ENCODE results near the gene GPX2.

GPX2 gene

GRCh38 chr14:64944041-64944440 is 1.5 kb upstream of the GPX2 start:
- Histone ChIP-seq H3K23ac (ENCODE audit: low read length) (no peak overlapping the region), H2AK5ac (ENCODE audit: low read length) (no peak overlapping the region), H3K14ac (ENCODE audit: low read length) (no peak overlapping the region), H3K36me3 (ENCODE audit: control insufficient read depth in 1 of 2, insufficient read depth in 2 of 2, low read length in 2 of 2) (peaks cover 21 to 23% of the 10 kb centered on the region in 2 experiments), H3K9ac (ENCODE audit: low read length) (no peak overlapping the region), H4K8ac (ENCODE audit: low read depth, low read length) (no peak overlapping the region), H2BK120ac (ENCODE audit: insufficient read depth, low read length, poor library complexity) (no peak overlapping the region), H3K4ac (ENCODE audit: low read depth, low read length) (no peak overlapping the region), H4K91ac (ENCODE audit: low read depth, low read length) (no peak overlapping the region), H3K18ac (ENCODE audit: low read length) (no peak overlapping the region), H2AFZ (ENCODE audit: insufficient read depth, low read length, poor library complexity) (no peak overlapping the region), H3K4me3 (ENCODE audit: low read depth, low read length) (no peak overlapping the region), H2BK5ac (ENCODE audit: low read depth, low read length, poor library complexity) (no peak overlapping the region), H3K79me2 (ENCODE audit: control insufficient read depth, insufficient read depth, low read length, poor library complexity) (no peaks in the 10 kb centered on the region), H3K27me3 (ENCODE audit: insufficient read depth, low read length) (no peaks in the 10 kb centered on the region), H4K12ac (ENCODE audit: low read depth, low read length) (no peak overlapping the region), H3K4me1 (ENCODE audit: control insufficient read depth in 1 of 2, insufficient read depth in 2 of 2, low read length in 2 of 2) (peaks cover 0 to 5% of the 10 kb centered on the region in 2 experiments), H3K27ac (ENCODE audit: low read depth, low read length) (no peak overlapping the region), H3K79me1 (ENCODE audit: low read length) (no peaks in the 10 kb centered on the region), H3K9me3 (ENCODE audit: insufficient read depth, low read depth, low read length) (no peaks in the 10 kb centered on the region), H2BK12ac (ENCODE audit: low read length) (no peak overlapping the region), H3K4me2 (ENCODE audit: low read length) (no peak overlapping the region)
- no peak for DNase-seq
- WGBS (ENCODE audit: extremely low coverage, insufficient coverage, insufficient read length): no CpG with 5 or more reads among the region's 2 CpGs

DNA sequence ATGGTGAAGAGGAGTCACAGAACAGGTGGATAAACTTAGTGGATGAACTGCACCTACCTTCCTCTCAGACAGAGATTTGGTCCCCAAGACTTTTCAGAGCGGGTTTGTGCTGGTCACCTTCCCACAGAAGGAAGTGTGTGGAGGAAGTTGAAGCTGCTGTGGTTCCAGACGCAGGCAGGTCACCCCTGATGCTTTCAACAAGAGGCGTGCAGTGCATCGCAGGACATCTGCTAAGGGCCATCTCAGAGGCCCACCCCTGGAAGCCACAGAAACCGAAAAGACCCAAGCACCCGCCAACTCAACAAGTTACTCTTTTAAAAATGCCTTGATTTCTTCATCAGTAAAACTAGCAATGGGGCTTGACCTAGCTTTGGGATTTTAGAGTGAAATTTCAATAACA is 1.0 kb upstream of the GPX2 start:
- H3K18ac ChIP-seq (ENCODE audit: low read length): no peak overlapping the region
- no peak overlapping the region for H4K8ac ChIP-seq (ENCODE audit: low read depth, low read length)
- H3K9ac ChIP-seq (ENCODE audit: low read length): no peak overlapping the region
- H3K4me1 ChIP-seq (ENCODE audit: control insufficient read depth in 1 of 2, insufficient read depth in 2 of 2, low read length in 2 of 2): peaks cover 0 to 5% of the 10 kb centered on the region in 2 experiments
- no peak overlapping the region for H2BK120ac ChIP-seq (ENCODE audit: insufficient read depth, low read length, poor library complexity)
- H3K9me3 ChIP-seq (ENCODE audit: insufficient read depth, low read depth, low read length): no peaks in the 10 kb centered on the region
- H4K91ac ChIP-seq (ENCODE audit: low read depth, low read length): no peak overlapping the region
- H4K12ac ChIP-seq (ENCODE audit: low read depth, low read length): no peak overlapping the region
- no peak overlapping the region for H3K23ac ChIP-seq (ENCODE audit: low read length)
- H3K4ac ChIP-seq (ENCODE audit: low read depth, low read length): no peak overlapping the region
- H3K4me2 ChIP-seq (ENCODE audit: low read length): no peak overlapping the region
- H2BK12ac ChIP-seq (ENCODE audit: low read length): no peak overlapping the region
- H3K27me3 ChIP-seq (ENCODE audit: insufficient read depth, low read length): no peaks in the 10 kb centered on the region
- H3K4me3 ChIP-seq (ENCODE audit: low read depth, low read length): no peak overlapping the region
- no peak overlapping the region for H3K14ac ChIP-seq (ENCODE audit: low read length)
- no peaks in the 10 kb centered on the region for H3K79me2 ChIP-seq (ENCODE audit: control insufficient read depth, insufficient read depth, low read length, poor library complexity)
- no peak overlapping the region for H2BK5ac ChIP-seq (ENCODE audit: low read depth, low read length, poor library complexity)
- no peak overlapping the region for H3K27ac ChIP-seq (ENCODE audit: low read depth, low read length)
- no peak overlapping the region for H2AK5ac ChIP-seq (ENCODE audit: low read length)
- no peak for DNase-seq
- no CpG with 5 or more reads among the region's 6 CpGs for WGBS (ENCODE audit: extremely low coverage, insufficient coverage, insufficient read length)
- H3K36me3 ChIP-seq (ENCODE audit: control insufficient read depth in 1 of 2, insufficient read depth in 2 of 2, low read length in 2 of 2): peaks cover 18 to 22% of the 10 kb centered on the region in 2 experiments
- no peaks in the 10 kb centered on the region for H3K79me1 ChIP-seq (ENCODE audit: low read length)
- H2AFZ ChIP-seq (ENCODE audit: insufficient read depth, low read length, poor library complexity): no peak overlapping the region

GRCh38 chr14:64940336-64940910 is 2.1 kb downstream of the GPX2 start:
- Histone ChIP-seq H3K4me3 (ENCODE audit: low read depth, low read length) (no peak overlapping the region), H3K4me2 (ENCODE audit: low read length) (no peak overlapping the region), H3K36me3 (ENCODE audit: control insufficient read depth in 1 of 2, insufficient read depth in 2 of 2, low read length in 2 of 2) (peaks cover 2 to 7% of the 10 kb centered on the region in 2 experiments), H3K4ac (ENCODE audit: low read depth, low read length) (no peak overlapping the region), H2BK5ac (ENCODE audit: low read depth, low read length, poor library complexity) (no peak overlapping the region), H3K14ac (ENCODE audit: low read length) (no peak overlapping the region), H3K23ac (ENCODE audit: low read length) (no peak overlapping the region), H3K27ac (ENCODE audit: low read depth, low read length) (no peak overlapping the region), H3K27me3 (ENCODE audit: insufficient read depth, low read length) (no peaks in the 10 kb centered on the region), H2BK120ac (ENCODE audit: insufficient read depth, low read length, poor library complexity) (no peak overlapping the region), H3K79me2 (ENCODE audit: control insufficient read depth, insufficient read depth, low read length, poor library complexity) (no peaks in the 10 kb centered on the region), H3K4me1 (ENCODE audit: control insufficient read depth in 1 of 2, insufficient read depth in 2 of 2, low read length in 2 of 2) (peaks cover 0 to 5% of the 10 kb centered on the region in 2 experiments), H3K79me1 (ENCODE audit: low read length) (no peaks in the 10 kb centered on the region), H3K9ac (ENCODE audit: low read length) (no peak overlapping the region), H4K91ac (ENCODE audit: low read depth, low read length) (no peak overlapping the region), H2BK12ac (ENCODE audit: low read length) (no peak overlapping the region), H4K12ac (ENCODE audit: low read depth, low read length) (no peak overlapping the region), H3K9me3 (ENCODE audit: insufficient read depth, low read depth, low read length) (no peaks in the 10 kb centered on the region), H3K18ac (ENCODE audit: low read length) (no peak overlapping the region), H4K8ac (ENCODE audit: low read depth, low read length) (no peak overlapping the region), H2AK5ac (ENCODE audit: low read length) (no peak overlapping the region), H2AFZ (ENCODE audit: insufficient read depth, low read length, poor library complexity) (no peak overlapping the region)
- DNase-seq: no peak
- no CpG with 5 or more reads among the region's 3 CpGs for WGBS (ENCODE audit: extremely low coverage, insufficient coverage, insufficient read length)

DNA sequence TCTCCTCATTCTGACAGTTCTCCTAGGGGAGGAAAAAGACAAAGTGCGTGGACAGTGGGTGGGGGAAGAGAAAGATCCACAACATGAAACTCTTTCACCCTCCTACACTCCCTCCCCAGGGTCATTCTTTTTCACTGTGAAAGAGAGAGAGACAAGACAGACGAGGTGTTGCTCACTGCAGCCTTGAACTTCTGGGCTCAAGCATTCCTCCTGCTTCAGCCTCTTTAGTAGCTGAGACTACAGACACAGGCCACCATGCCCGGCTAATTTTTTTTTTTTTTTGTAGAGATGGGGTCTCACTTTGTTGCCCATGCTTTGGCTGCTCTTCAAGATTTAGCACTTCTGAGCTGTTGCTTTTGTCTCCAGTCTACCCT is 2.7 kb downstream of the GPX2 start:
- Histone ChIP-seq H2AFZ (ENCODE audit: insufficient read depth, low read length, poor library complexity) (no peak overlapping the region), H3K79me1 (ENCODE audit: low read length) (no peaks in the 10 kb centered on the region), H3K4me3 (ENCODE audit: low read depth, low read length) (no peak overlapping the region), H3K14ac (ENCODE audit: low read length) (no peak overlapping the region), H4K8ac (ENCODE audit: low read depth, low read length) (no peak overlapping the region), H3K79me2 (ENCODE audit: control insufficient read depth, insufficient read depth, low read length, poor library complexity) (no peaks in the 10 kb centered on the region), H3K4me2 (ENCODE audit: low read length) (no peak overlapping the region), H3K27ac (ENCODE audit: low read depth, low read length) (no peak overlapping the region), H3K9ac (ENCODE audit: low read length) (no peak overlapping the region), H4K12ac (ENCODE audit: low read depth, low read length) (no peak overlapping the region), H2BK12ac (ENCODE audit: low read length) (no peak overlapping the region), H3K9me3 (ENCODE audit: insufficient read depth, low read depth, low read length) (no peaks in the 10 kb centered on the region), H3K4ac (ENCODE audit: low read depth, low read length) (no peak overlapping the region), H2BK120ac (ENCODE audit: insufficient read depth, low read length, poor library complexity) (no peak overlapping the region), H3K27me3 (ENCODE audit: insufficient read depth, low read length) (no peaks in the 10 kb centered on the region), H3K36me3 (ENCODE audit: control insufficient read depth in 1 of 2, insufficient read depth in 2 of 2, low read length in 2 of 2) (peaks cover 2 to 7% of the 10 kb centered on the region in 2 experiments), H3K23ac (ENCODE audit: low read length) (no peak overlapping the region), H3K4me1 (ENCODE audit: control insufficient read depth in 1 of 2, insufficient read depth in 2 of 2, low read length in 2 of 2) (peaks cover 0 to 5% of the 10 kb centered on the region in 2 experiments), H4K91ac (ENCODE audit: low read depth, low read length) (no peak overlapping the region), H3K18ac (ENCODE audit: low read length) (no peak overlapping the region), H2AK5ac (ENCODE audit: low read length) (no peak overlapping the region), H2BK5ac (ENCODE audit: low read depth, low read length, poor library complexity) (no peak overlapping the region)
- DNase-seq: no peak
- no CpG with 5 or more reads among the region's 3 CpGs for WGBS (ENCODE audit: extremely low coverage, insufficient coverage, insufficient read length)
